ENCODE data around the gene DOHH. TPM values are rescaled to one million over a fixed set of nuclear protein-coding genes. Genes with fewer than 3 reads are reported as not detected.

Gene DOHH, protein sequence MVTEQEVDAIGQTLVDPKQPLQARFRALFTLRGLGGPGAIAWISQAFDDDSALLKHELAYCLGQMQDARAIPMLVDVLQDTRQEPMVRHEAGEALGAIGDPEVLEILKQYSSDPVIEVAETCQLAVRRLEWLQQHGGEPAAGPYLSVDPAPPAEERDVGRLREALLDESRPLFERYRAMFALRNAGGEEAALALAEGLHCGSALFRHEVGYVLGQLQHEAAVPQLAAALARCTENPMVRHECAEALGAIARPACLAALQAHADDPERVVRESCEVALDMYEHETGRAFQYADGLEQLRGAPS
- 10 to 100 TPM in 1 of 4 donors, 1 to 10 TPM in 3; 1.2 to 10.4 (median 4.7) TPM for total RNA-seq

DNA sequence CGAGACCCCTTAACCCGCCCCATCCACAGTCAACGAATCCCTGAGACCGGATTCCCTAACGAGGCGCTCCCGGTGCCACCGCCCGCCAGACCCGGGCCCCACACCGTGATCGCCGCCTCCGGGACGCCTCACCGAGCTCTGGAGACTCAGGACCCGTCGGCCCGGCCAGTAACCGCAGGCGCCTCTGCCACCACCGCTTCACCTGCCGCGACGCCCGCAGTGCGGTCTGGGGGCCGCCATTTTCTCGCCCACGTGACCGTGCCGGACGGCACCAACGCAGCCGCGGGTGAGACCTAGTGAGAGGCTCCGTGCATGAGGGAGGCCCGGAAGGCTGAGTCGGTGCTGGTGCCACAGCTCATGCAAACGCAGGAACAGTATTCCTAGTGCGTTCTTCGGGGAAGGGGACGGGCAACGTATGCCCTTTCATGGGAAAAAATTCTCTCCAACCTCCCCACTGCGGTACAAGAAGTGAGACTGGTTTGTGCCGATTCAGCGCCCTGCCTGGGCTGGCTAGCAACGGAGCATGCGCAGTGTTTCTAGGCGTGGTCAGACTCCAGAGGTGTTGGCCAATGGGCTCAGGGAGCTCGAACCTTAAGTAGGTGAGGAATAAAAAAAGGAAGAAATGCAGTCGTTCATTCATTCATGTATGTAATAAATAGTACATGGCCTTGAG lies at the start of gene DOHH:
Gene DOHH, minus strand, starts transcription at position 246 of the 673 bp plus-strand sequence. CDS start 3,860 bp downstream, outside the sequence.
- Histone ChIP-seq H3K27me3 (no peaks in the 10 kb centered on the region), H3K9me3 (no peaks in the 10 kb centered on the region), H3K4me3 (peak within 1 kb of the TSS; percentile 74 to 75), H3K36me3 (no peaks in the 10 kb centered on the region), H3K27ac (peak within 1 kb of the TSS; percentile 87 to 88), H3K4me1 (peaks cover 0 to 6% of the 10 kb centered on the region in 2 donors)
- peak; percentile 94 to 96 for DNase-seq
- TF ChIP-seq, protein P1, sequence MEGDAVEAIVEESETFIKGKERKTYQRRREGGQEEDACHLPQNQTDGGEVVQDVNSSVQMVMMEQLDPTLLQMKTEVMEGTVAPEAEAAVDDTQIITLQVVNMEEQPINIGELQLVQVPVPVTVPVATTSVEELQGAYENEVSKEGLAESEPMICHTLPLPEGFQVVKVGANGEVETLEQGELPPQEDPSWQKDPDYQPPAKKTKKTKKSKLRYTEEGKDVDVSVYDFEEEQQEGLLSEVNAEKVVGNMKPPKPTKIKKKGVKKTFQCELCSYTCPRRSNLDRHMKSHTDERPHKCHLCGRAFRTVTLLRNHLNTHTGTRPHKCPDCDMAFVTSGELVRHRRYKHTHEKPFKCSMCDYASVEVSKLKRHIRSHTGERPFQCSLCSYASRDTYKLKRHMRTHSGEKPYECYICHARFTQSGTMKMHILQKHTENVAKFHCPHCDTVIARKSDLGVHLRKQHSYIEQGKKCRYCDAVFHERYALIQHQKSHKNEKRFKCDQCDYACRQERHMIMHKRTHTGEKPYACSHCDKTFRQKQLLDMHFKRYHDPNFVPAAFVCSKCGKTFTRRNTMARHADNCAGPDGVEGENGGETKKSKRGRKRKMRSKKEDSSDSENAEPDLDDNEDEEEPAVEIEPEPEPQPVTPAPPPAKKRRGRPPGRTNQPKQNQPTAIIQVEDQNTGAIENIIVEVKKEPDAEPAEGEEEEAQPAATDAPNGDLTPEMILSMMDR (IDR thresholded peaks at IDR 0.05): peak in 2 of 4 experiments; percentile 19 to 25
- peak; percentile 18 to 53 for TF ChIP-seq POLR2A (IDR thresholded peaks at IDR 0.05)
- intact Hi-C loops (cut with DNase I; ENCODE audit: low total_unique reads): no loop called here

DNA sequence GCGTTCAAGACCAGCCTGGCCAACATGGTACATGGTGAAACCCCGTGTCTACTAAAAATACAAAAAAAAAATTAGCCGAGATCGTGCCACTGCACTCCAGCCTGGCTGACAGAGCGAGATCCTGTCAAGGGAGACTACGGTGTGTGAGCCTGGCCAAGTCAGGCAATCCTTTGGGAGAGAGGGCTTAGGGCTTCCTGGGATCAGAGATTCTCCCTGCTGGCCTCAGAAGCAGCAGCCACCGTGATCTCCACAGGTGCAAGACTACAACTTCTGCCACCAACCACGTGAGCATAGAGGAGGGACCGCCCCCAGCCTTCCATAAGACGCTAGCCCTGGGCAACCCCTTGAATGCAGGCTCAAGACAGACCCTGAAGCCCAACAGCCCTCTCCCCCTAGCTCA lies 49.3 kb upstream of the DOHH start:
- Histone ChIP-seq H3K27ac (no peak overlapping the region), H3K4me1 (no peaks in the 10 kb centered on the region), H3K36me3 (no peaks in the 10 kb centered on the region), H3K4me3 (no peak overlapping the region), H3K27me3 (no peaks in the 10 kb centered on the region), H3K9me3 (no peaks in the 10 kb centered on the region)
- no peak for TF ChIP-seq POLR2A (IDR thresholded peaks at IDR 0.05)
- TF ChIP-seq, protein P1 (IDR thresholded peaks at IDR 0.05): no peak
- DNase-seq: no peak
- intact Hi-C loops (cut with DNase I; ENCODE audit: low total_unique reads): loop anchor here (10.0 kb wide), 1 partner anchor 65 kb away; no protein-coding TSS in a partner anchor

DNA sequence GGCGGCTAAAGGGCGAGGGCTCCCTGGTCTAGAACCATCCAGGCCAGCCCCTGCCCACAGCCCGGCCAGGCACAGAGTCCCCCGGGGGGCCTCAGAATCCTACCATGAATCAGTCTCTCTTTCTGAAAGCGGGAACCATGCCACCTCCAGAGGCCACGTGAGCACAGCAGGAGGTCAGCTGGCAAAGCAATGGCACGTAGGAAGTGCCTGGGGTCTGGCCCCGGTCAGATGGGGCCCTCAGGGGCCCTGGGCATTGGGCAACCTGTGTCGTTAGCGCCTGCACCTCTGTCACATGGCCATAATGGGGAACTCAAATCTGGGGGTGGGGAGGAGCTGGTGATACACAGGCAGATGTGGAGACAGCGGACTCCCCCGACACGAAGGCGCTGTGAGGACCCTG lies 48.1 kb upstream of the DOHH start:
- H3K27me3 ChIP-seq: no peaks in the 10 kb centered on the region
- H3K4me1 ChIP-seq: no peaks in the 10 kb centered on the region
- DNase-seq: no peak
- intact Hi-C loops (cut with DNase I; ENCODE audit: low total_unique reads): no loop called here
- H3K27ac ChIP-seq: no peak overlapping the region
- TF ChIP-seq, protein P1 (IDR thresholded peaks at IDR 0.05): no peak
- no peak for TF ChIP-seq POLR2A (IDR thresholded peaks at IDR 0.05)
- no peak overlapping the region for H3K4me3 ChIP-seq
- H3K9me3 ChIP-seq: no peaks in the 10 kb centered on the region
- H3K36me3 ChIP-seq: no peaks in the 10 kb centered on the region

DNA sequence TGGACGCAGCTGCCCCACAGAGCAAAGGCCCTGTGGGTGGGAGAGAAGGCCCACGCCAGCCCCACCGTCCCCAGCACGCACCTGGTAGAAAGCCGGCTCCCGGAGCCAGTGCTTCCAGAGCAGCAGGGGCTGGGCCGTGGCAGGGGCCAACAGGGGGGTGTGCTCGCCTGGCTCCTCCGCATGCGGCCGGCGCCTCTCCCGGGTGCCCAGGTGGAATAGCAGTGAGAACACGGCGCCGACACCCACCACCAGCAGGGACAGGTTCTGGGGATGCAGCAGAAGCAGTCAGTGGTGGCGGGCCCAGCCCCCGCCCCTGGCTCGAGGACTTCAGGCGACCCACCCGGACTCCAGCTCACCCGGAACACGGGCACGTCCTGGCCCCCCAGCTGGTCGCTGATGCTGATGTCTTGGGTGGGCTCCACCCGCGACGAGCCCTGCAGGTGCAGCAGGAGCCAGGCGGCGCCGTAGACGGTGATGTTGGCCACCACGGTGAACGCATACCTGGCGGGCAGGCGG lies 47.4 kb upstream of the DOHH start:
- Histone ChIP-seq H3K9me3 (no peaks in the 10 kb centered on the region), H3K27me3 (no peaks in the 10 kb centered on the region), H3K4me1 (no peaks in the 10 kb centered on the region), H3K36me3 (no peaks in the 10 kb centered on the region), H3K4me3 (no peak overlapping the region), H3K27ac (no peak overlapping the region)
- intact Hi-C loops (cut with DNase I; ENCODE audit: low total_unique reads): no loop called here
- no peak for DNase-seq
- TF ChIP-seq, protein P1 (IDR thresholded peaks at IDR 0.05): no peak
- TF ChIP-seq POLR2A (IDR thresholded peaks at IDR 0.05): no peak

DNA sequence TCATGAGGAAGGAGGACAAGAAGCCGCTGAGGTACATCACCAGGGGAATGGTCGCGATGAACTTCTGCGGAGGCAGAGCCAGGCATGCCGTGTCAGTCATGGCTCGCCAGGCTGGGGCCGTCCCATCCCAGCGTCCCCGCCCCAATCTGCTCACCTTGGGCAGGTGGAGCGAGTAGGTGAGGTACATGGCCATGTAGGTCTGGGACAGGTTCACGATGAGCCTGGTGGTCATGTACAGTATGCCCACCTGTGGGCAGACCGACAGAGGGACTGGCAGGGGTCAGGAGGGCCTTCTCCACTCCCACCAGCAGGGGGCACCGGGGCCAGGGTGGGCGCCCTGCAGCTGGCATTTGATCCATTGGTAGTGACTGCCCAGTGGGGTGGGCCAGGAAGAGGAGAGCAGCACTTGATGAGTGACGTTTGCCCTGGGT lies 46.8 kb upstream of the DOHH start:
- no peak for DNase-seq
- no peak for TF ChIP-seq POLR2A (IDR thresholded peaks at IDR 0.05)
- TF ChIP-seq, protein P1 (IDR thresholded peaks at IDR 0.05): no peak
- intact Hi-C loops (cut with DNase I; ENCODE audit: low total_unique reads): no loop called here
- Histone ChIP-seq H3K4me3 (no peak overlapping the region), H3K27ac (no peak overlapping the region), H3K9me3 (no peaks in the 10 kb centered on the region), H3K27me3 (no peaks in the 10 kb centered on the region), H3K36me3 (no peaks in the 10 kb centered on the region), H3K4me1 (no peaks in the 10 kb centered on the region)
